GM12878 (cell line): ENCODE data around the gene MRTFA. TPM values are rescaled to one million over a fixed set of nuclear protein-coding genes. Genes with fewer than 3 reads are reported as not detected.

Source experiments
- ATAC-seq: fragments of 200-7000 bp; cut with Tn5 transposase; 3 replicates; pipeline ENCODE4 v1.9.1; 2020; ENCODE audit warnings: mild to moderate bottlenecking, moderate library complexity
- BruUV-seq: library from RNA; stranded (reverse); fragments of 400-500 nt; replicated peaks from 2 replicates; lab custom pipeline; 2021; lab: Mats Ljungman, UMichigan
- CTCF ChIA-PET: fragments of 300-600 bp; sonication (Branson Sonifier 250); formaldehyde crosslinking; extraction: SDS; loops from one replicate; lab custom pipeline; 2021; ENCODE audit warnings: inconsistent platforms; lab: Yijun Ruan, JAX
- POLR2A ChIA-PET: fragments of 350-600 bp; formaldehyde crosslinking; extraction: SDS; loops from one replicate; lab custom pipeline; 2021; ENCODE audit warnings: inconsistent platforms; lab: Charles Lee
- RAD21 ChIA-PET: fragments of 300-600 bp; sonication (Branson Sonifier 250); formaldehyde crosslinking; loops from one replicate; lab custom pipeline; 2023; ENCODE audit warnings: antibody characterized with exemption; ENCODE audit not compliant: unreplicated experiment; lab: Charles Lee
- SMC1A ChIA-PET: fragments of 300-600 bp; sonication (Branson Sonifier 250); formaldehyde crosslinking; loops from one replicate; lab custom pipeline; 2023; ENCODE audit not compliant: unreplicated experiment, uncharacterized antibody; lab: Charles Lee
- DNase-seq: peaks from one replicate; pipeline ENCODE4 v3.0.0-alpha.2; 2011; ENCODE audit warnings: low read depth, low spot score
- FAIRE-seq: peaks from 3 replicates; lab custom pipeline; 2011; peaks lifted over from hg19 to GRCh38; lab: Jason Lieb, UNC
- H2AFZ ChIP-seq: 2 replicates; pipeline ENCODE4 v1.6.0; 2011; ENCODE audit warnings: low read depth, low read length, control low read depth; ENCODE audit not compliant: control insufficient read depth
- H3K27ac ChIP-seq: 2 replicates; pipeline ENCODE4 v1.5.1; 2011; ENCODE audit warnings: control low read depth; ENCODE audit not compliant: control insufficient read depth, insufficient read depth
- H3K27me3 ChIP-seq, 2 experiments: replicated peaks in 1 of 2; 2 replicates each; pipeline versions ENCODE4 v1.6.0 to v1.6.1; 2011; ENCODE audit warnings: low read length in 1 of 2; ENCODE audit not compliant: control insufficient read depth in 2 of 2, insufficient read depth in 2 of 2
- H3K36me3 ChIP-seq, 2 experiments: 2 replicates each; pipeline ENCODE4 v1.5.1; 2011; ENCODE audit warnings: low read length in 1 of 2; ENCODE audit not compliant: control insufficient read depth in 2 of 2, insufficient read depth in 2 of 2
- H3K4me1 ChIP-seq: 2 replicates; pipeline ENCODE4 v1.6.1; 2011; ENCODE audit warnings: mild to moderate bottlenecking, low read length, moderate library complexity, mixed read lengths; ENCODE audit not compliant: control insufficient read depth, insufficient read depth
- H3K4me2 ChIP-seq: 2 replicates; pipeline ENCODE4 v1.6.0; 2011; ENCODE audit warnings: control low read depth; ENCODE audit not compliant: control insufficient read depth, insufficient read depth
- H3K4me3 ChIP-seq: fragments of 200-600 bp; sonication (generic); 2 replicates; pipeline ENCODE4 v1.5.1; 2016
- H3K79me2 ChIP-seq: 2 replicates; pipeline ENCODE4 v1.6.0; 2011; ENCODE audit warnings: low read length; ENCODE audit not compliant: control insufficient read depth, insufficient read depth
- H3K9ac ChIP-seq: 2 replicates; pipeline ENCODE4 v1.8.0; 2011; ENCODE audit warnings: low read length, control low read depth, mixed read lengths; ENCODE audit not compliant: control insufficient read depth, insufficient read depth
- H3K9me3 ChIP-seq: replicated peaks from 3 replicates; pipeline ENCODE4 v1.5.1; 2011; ENCODE audit warnings: mild to moderate bottlenecking, low read length; ENCODE audit not compliant: control insufficient read depth, insufficient read depth
- H4K20me1 ChIP-seq: 2 replicates; pipeline ENCODE4 v1.6.0; 2011; ENCODE audit not compliant: control insufficient read depth, insufficient read depth
- ATF2 ChIP-seq: IDR thresholded peaks from 2 replicates; pipeline ENCODE4 v1.6.1; 2012; ENCODE audit warnings: low read length, inconsistent platforms
- ATF7 ChIP-seq: fragments of 450-650 bp; IDR thresholded peaks from 2 replicates; pipeline ENCODE4 v1.6.1; 2016; ENCODE audit warnings: low read depth, mild to moderate bottlenecking
- CREM ChIP-seq: IDR thresholded peaks from 2 replicates; pipeline ENCODE4 v1.6.1; 2014; ENCODE audit warnings: antibody characterized with exemption, low read depth
- CUX1 ChIP-seq: IDR thresholded peaks from 2 replicates; pipeline ENCODE4 v1.6.1; 2012; ENCODE audit warnings: improper control_type of control experiment, low read depth, low read length; ENCODE audit not compliant: insufficient replicate concordance
- EED ChIP-seq: sonication (generic); IDR thresholded peaks from 2 replicates; pipeline ENCODE4 v1.6.1; 2016; ENCODE audit warnings: antibody characterized with exemption, low read depth
- FOXK2 ChIP-seq: fragments of 450-650 bp; IDR thresholded peaks from 2 replicates; pipeline ENCODE4 v1.6.1; 2017; ENCODE audit warnings: mild to moderate bottlenecking, moderate library complexity
- IKZF1 ChIP-seq: fragments of 450-650 bp; conservative IDR thresholded peaks from 2 replicates; pipeline ENCODE4 v1.6.1; 2017; ENCODE audit warnings: antibody characterized with exemption, mild to moderate bottlenecking
- IKZF2 ChIP-seq, 2 experiments: fragments of 450-650 bp; IDR thresholded peaks; 2 replicates each; pipeline ENCODE4 v1.6.1; 2017; ENCODE audit warnings: mild to moderate bottlenecking in 2 of 2, moderate library complexity in 2 of 2
- JUNB ChIP-seq: IDR thresholded peaks from 2 replicates; pipeline ENCODE4 v1.6.1; 2016; ENCODE audit warnings: antibody characterized with exemption, mild to moderate bottlenecking
- KDM1A ChIP-seq: fragments of 200-600 bp; sonication (generic); IDR thresholded peaks from 2 replicates; pipeline ENCODE4 v1.6.1; 2016; ENCODE audit warnings: borderline replicate concordance
- YY1 ChIP-seq: IDR thresholded peaks from 2 replicates; pipeline ENCODE4 v1.6.1; 2011; ENCODE audit warnings: low read depth, mild to moderate bottlenecking, low read length
- ZBTB40 ChIP-seq: fragments of 450-650 bp; IDR thresholded peaks from 2 replicates; pipeline ENCODE4 v1.6.1; 2016; ENCODE audit warnings: mild to moderate bottlenecking, moderate library complexity, borderline replicate concordance
- WGBS: methylation state at CpG from one replicate; pipeline ENCODE4 v1.1.6; 2016; ENCODE audit warnings: low lambda C conversion rate; ENCODE audit not compliant: insufficient replicate concordance, insufficient coverage; ENCODE audit errors: missing lambda C conversion rate; 5-methylcytosine and 5-hydroxymethylcytosine counted together
- in situ Hi-C: fragments of 300-500 bp; cut with MboI; formaldehyde crosslinking; loops from 9 replicates; pipeline ENCODE4 v1.14.3; 2018; ENCODE audit warnings: mixed read lengths
- intact Hi-C: fragments of 100-400 bp; cut with micrococcal nuclease; formaldehyde crosslinking; loops from one replicate; pipeline ENCODE4 v1.14.2; 2022; ENCODE audit not compliant: unreplicated experiment
- polyA plus RNA-seq, 11 experiments: library from polyadenylated mRNA; depleted of rRNA in 4 of 11; unstranded in 6 of 11; stranded (reverse) in 5 of 11; fragments of >200 nt; fragmentation: Nextera tagmentation in 4 of 11; fragmentation: Illumina TruSeq in 1 of 11; extraction: Ambion mirVana in 4 of 11; extraction: Trizol in 1 of 11; gene quantifications; 1 replicate in 1 of 11; 2 replicates in 10 of 11; pipeline versions ENCODE4 v1.2.1 to v1.2.3, GENCODE V29; 2011 to 2016; ENCODE audit warnings: inconsistent platforms in 2 of 11, missing spikeins in 2 of 11, low read depth in 1 of 11
- total RNA-seq, 4 experiments: library from RNA; depleted of rRNA in 3 of 4; stranded (reverse); fragments of >200 nt in 3 of 4; fragmentation: Illumina TruSeq in 1 of 4; extraction: Trizol in 1 of 4; gene quantifications; 2 replicates each; pipeline versions ENCODE4 v1.2.1 to v1.2.3, GENCODE V29; 2013 to 2021

The MRTFA gene
- total and polyA plus RNA-seq, 10 of the 15 experiments (the other 5 are each of a cell fraction or from before 2014, with no cell fraction given), result 2.0 to 63.9 (median 17.9) TPM

GRCh38 chr22:40519284-40519947 is 117.1 kb downstream of the MRTFA start:
- peak; percentile 93 for ATAC-seq
- ChIA-PET CTCF (interaction anchor here (0.7 to 6.7 kb wide), 2 partner anchors 31 to 83 kb away, joined by 3 to 39 read pairs; no protein-coding TSS in a partner anchor), RAD21 (interaction anchor here (0.6 to 2.3 kb wide), 3 partner anchors 10 to 127 kb away, joined by 3 to 13 read pairs (median 4); no protein-coding TSS in a partner anchor), POLR2A (interaction anchor here (0.6 to 1.6 kb wide), 9 partner anchors 11 to 117 kb away, joined by 3 to 6 read pairs (median 4); partner anchors contain the start of gene MRTFA), SMC1A (interaction anchor here (1.0 to 12.0 kb wide), 12 partner anchors 9 to 132 kb away, joined by 3 to 99 read pairs (median 4); no protein-coding TSS in a partner anchor)
- BruUV-seq, result TSS peak; percentile 32
- no peaks in the 10 kb centered on the region for H4K20me1 ChIP-seq
- WGBS, result 3% methylated on average over 5 of the region's 5 CpGs
- peaks cover 18% of the 10 kb centered on the region for H3K4me1 ChIP-seq
- H3K4me3 ChIP-seq, result peak overlapping the region; percentile 48; the same call in 1 of the 2 replicates
- no peak for DNase-seq
- no peak for FAIRE-seq
- no peaks in the 10 kb centered on the region; the same call in 1 of the 3 replicates for H3K9me3 ChIP-seq
- no peak overlapping the region for H2AFZ ChIP-seq
- in situ Hi-C loops, result no loop called here
- peaks cover 0 to 14% of the 10 kb centered on the region in 2 experiments for H3K36me3 ChIP-seq
- H3K9ac ChIP-seq, result peak overlapping the region; percentile 7; the same call in 1 of the 2 replicates
- H3K4me2 ChIP-seq, result peak overlapping the region; percentile 77
- intact Hi-C loops, result no loop called here
- peak overlapping the region; percentile 83 for H3K27ac ChIP-seq
- H3K79me2 ChIP-seq, result peaks cover 38% of the 10 kb centered on the region
- H3K27me3 ChIP-seq, result no peaks in the 10 kb centered on the region
- 0 out of 2 replicates have a peak, but pooled peaks have one; percentile 14 for TF ChIP-seq IKZF1
- TF ChIP-seq JUNB, result peak; percentile 41
- TF ChIP-seq KDM1A, result no peak
- TF ChIP-seq ATF2, result peak; percentile 70
- peak; percentile 22 to 34; a peak in 3 of 4 replicates for TF ChIP-seq IKZF2 (IDR thresholded peaks at IDR 0.05)
- TF ChIP-seq ATF7, result peak; percentile 93
- 0 out of 2 replicates have a peak, but pooled peaks have one; percentile 23 for TF ChIP-seq EED
- peak; percentile 16; the same call in 1 of the 2 replicates for TF ChIP-seq ZBTB40
- peak; percentile 61; the same call in 1 of the 2 replicates for TF ChIP-seq YY1
- TF ChIP-seq CREM, result peak; percentile 51; the same call in 1 of the 2 replicates
- TF ChIP-seq FOXK2, result no peak
- TF ChIP-seq CUX1, result no peak
